HEK293 (cell line): ENCODE measurements around the gene IL11.
A peak's percentile ranks its signal among the peaks of the same experiment; 100 is the strongest.

ENCODE experiments used
- EGR2 ChIP-seq: fragments of 450-650 bp; formaldehyde crosslinking; IDR thresholded peaks from 2 replicates; pipeline ENCODE4 v1.5.1; 2016; ENCODE audit warnings: low read depth, missing biosample characterization, missing genetic modification characterization
- GLI4 ChIP-seq: fragments of 450-650 bp; formaldehyde crosslinking; IDR thresholded peaks from 2 replicates; pipeline ENCODE4 v1.5.1; 2016; ENCODE audit warnings: missing biosample characterization, missing genetic modification characterization
- GLIS1 ChIP-seq: fragments of 450-650 bp; formaldehyde crosslinking; IDR thresholded peaks from 2 replicates; pipeline ENCODE4 v1.5.1; 2016; ENCODE audit warnings: missing biosample characterization, missing genetic modification characterization
- KLF1 ChIP-seq: fragments of 450-650 bp; formaldehyde crosslinking; IDR thresholded peaks from 2 replicates; pipeline ENCODE4 v1.5.1; 2016; ENCODE audit warnings: missing biosample characterization, missing genetic modification characterization
- KLF8 ChIP-seq: fragments of 450-650 bp; formaldehyde crosslinking; IDR thresholded peaks from 2 replicates; pipeline ENCODE4 v1.5.1; 2016; ENCODE audit warnings: missing biosample characterization, missing genetic modification characterization
- SP2 ChIP-seq: fragments of 450-650 bp; formaldehyde crosslinking; IDR thresholded peaks from 2 replicates; pipeline ENCODE4 v1.5.1; 2016; ENCODE audit warnings: missing biosample characterization, missing genetic modification characterization
- SP3 ChIP-seq: fragments of 450-650 bp; formaldehyde crosslinking; IDR thresholded peaks from 2 replicates; pipeline ENCODE4 v1.5.1; 2016; ENCODE audit warnings: missing biosample characterization, missing genetic modification characterization
- ZBTB1 ChIP-seq: fragments of 450-650 bp; formaldehyde crosslinking; IDR thresholded peaks from 2 replicates; pipeline ENCODE4 v1.5.1; 2016; ENCODE audit warnings: missing biosample characterization, missing genetic modification characterization
- ZBTB7A ChIP-seq: fragments of 450-650 bp; formaldehyde crosslinking; IDR thresholded peaks from 2 replicates; pipeline ENCODE4 v1.5.1; 2016; ENCODE audit warnings: low read depth, missing biosample characterization, missing genetic modification characterization
- ZBTB8A ChIP-seq: fragments of 450-650 bp; formaldehyde crosslinking; IDR thresholded peaks from 2 replicates; pipeline ENCODE4 v1.5.1; 2016; ENCODE audit warnings: missing biosample characterization, missing genetic modification characterization
- ZFP41 ChIP-seq: fragments of 450-650 bp; formaldehyde crosslinking; IDR thresholded peaks from 2 replicates; pipeline ENCODE4 v1.5.1; 2016; ENCODE audit warnings: missing biosample characterization, missing genetic modification characterization, borderline replicate concordance
- ZFP69B ChIP-seq: fragments of 450-650 bp; formaldehyde crosslinking; IDR thresholded peaks from 2 replicates; pipeline ENCODE4 v1.5.1; 2016; ENCODE audit warnings: missing biosample characterization, missing genetic modification characterization
- ZIC2 ChIP-seq: fragments of 450-650 bp; formaldehyde crosslinking; IDR thresholded peaks from 2 replicates; pipeline ENCODE4 v1.5.1; 2016; ENCODE audit warnings: missing biosample characterization, missing genetic modification characterization
- ZNF174 ChIP-seq: fragments of 450-650 bp; formaldehyde crosslinking; IDR thresholded peaks from 2 replicates; pipeline ENCODE4 v1.5.0; 2017; ENCODE audit warnings: missing biosample characterization, mild to moderate bottlenecking, missing genetic modification characterization
- ZNF221 ChIP-seq: fragments of 450-650 bp; formaldehyde crosslinking; IDR thresholded peaks from 2 replicates; pipeline ENCODE4 v1.5.1; 2017; ENCODE audit warnings: missing biosample characterization, missing genetic modification characterization, borderline replicate concordance
- ZNF311 ChIP-seq: fragments of 450-650 bp; formaldehyde crosslinking; IDR thresholded peaks from 2 replicates; pipeline ENCODE4 v1.5.1; 2017; ENCODE audit warnings: missing biosample characterization, missing genetic modification characterization, borderline replicate concordance
- ZNF37A ChIP-seq: fragments of 450-650 bp; IDR thresholded peaks from 2 replicates; pipeline ENCODE4 v1.5.1; 2018; ENCODE audit warnings: missing biosample characterization, missing genetic modification characterization
- ZNF391 ChIP-seq: fragments of 450-650 bp; formaldehyde crosslinking; IDR thresholded peaks from 2 replicates; pipeline ENCODE4 v1.5.1; 2016; ENCODE audit warnings: low read depth, missing biosample characterization, missing genetic modification characterization, borderline replicate concordance
- ZNF416 ChIP-seq: fragments of 450-650 bp; formaldehyde crosslinking; IDR thresholded peaks from 2 replicates; pipeline ENCODE4 v1.5.1; 2016; ENCODE audit warnings: missing biosample characterization, missing genetic modification characterization
- ZNF433 ChIP-seq: fragments of 450-650 bp; formaldehyde crosslinking; IDR thresholded peaks from 2 replicates; pipeline ENCODE4 v1.5.1; 2016; ENCODE audit warnings: missing biosample characterization, missing genetic modification characterization, low read depth
- ZNF529 ChIP-seq: fragments of 450-650 bp; formaldehyde crosslinking; IDR thresholded peaks from 2 replicates; pipeline ENCODE4 v1.5.1; 2017; ENCODE audit warnings: missing genetic modification characterization, missing biosample characterization; ENCODE audit not compliant: insufficient replicate concordance
- ZNF544 ChIP-seq: fragments of 450-650 bp; formaldehyde crosslinking; IDR thresholded peaks from 2 replicates; pipeline ENCODE4 v1.5.0; 2017; ENCODE audit warnings: missing biosample characterization, missing genetic modification characterization
- ZNF548 ChIP-seq: fragments of 450-650 bp; formaldehyde crosslinking; IDR thresholded peaks from 2 replicates; pipeline ENCODE4 v1.5.1; 2016; ENCODE audit warnings: missing biosample characterization, missing genetic modification characterization
- ZNF549 ChIP-seq: fragments of 450-650 bp; IDR thresholded peaks from 2 replicates; pipeline ENCODE4 v1.5.1; 2018; ENCODE audit warnings: missing biosample characterization, missing genetic modification characterization, mild to moderate bottlenecking, inconsistent platforms, moderate library complexity
- ZNF621 ChIP-seq: fragments of 450-650 bp; formaldehyde crosslinking; IDR thresholded peaks from 2 replicates; pipeline ENCODE4 v1.5.1; 2017; ENCODE audit warnings: missing biosample characterization, missing genetic modification characterization
- ZNF626 ChIP-seq: fragments of 450-650 bp; sonication (Bioruptor Pico); formaldehyde crosslinking; IDR thresholded peaks from 2 replicates; pipeline ENCODE4 v1.5.1; 2018; ENCODE audit warnings: missing biosample characterization, missing genetic modification characterization, inconsistent platforms
- ZNF660 ChIP-seq: fragments of 450-650 bp; IDR thresholded peaks from 2 replicates; pipeline ENCODE4 v1.5.1; 2018; ENCODE audit warnings: missing biosample characterization, mild to moderate bottlenecking, missing genetic modification characterization
- ZNF664 ChIP-seq: fragments of 450-650 bp; formaldehyde crosslinking; IDR thresholded peaks from 2 replicates; pipeline ENCODE4 v1.5.1; 2016; ENCODE audit warnings: missing biosample characterization, missing genetic modification characterization
- ZNF747 ChIP-seq: fragments of 450-650 bp; formaldehyde crosslinking; IDR thresholded peaks from 2 replicates; pipeline ENCODE4 v1.5.1; 2016; ENCODE audit warnings: missing biosample characterization, missing genetic modification characterization
- ZNF776 ChIP-seq: fragments of 450-650 bp; formaldehyde crosslinking; IDR thresholded peaks from 2 replicates; pipeline ENCODE4 v1.5.0; 2017; ENCODE audit warnings: missing biosample characterization, missing genetic modification characterization, borderline replicate concordance
- ZNF837 ChIP-seq: fragments of 450-650 bp; formaldehyde crosslinking; IDR thresholded peaks from 2 replicates; pipeline ENCODE4 v1.5.1; 2016; ENCODE audit warnings: missing biosample characterization, missing genetic modification characterization
- TF ChIP-seq, protein P1 (sequence below): fragments of 450-650 bp; formaldehyde crosslinking; IDR thresholded peaks from 2 replicates; pipeline ENCODE4 v1.5.1; 2016; ENCODE audit warnings: missing biosample characterization, missing genetic modification characterization, borderline replicate concordance
- TF ChIP-seq, protein P2 (sequence below): fragments of 450-650 bp; formaldehyde crosslinking; IDR thresholded peaks from 2 replicates; pipeline ENCODE4 v1.5.1; 2017; ENCODE audit warnings: missing biosample characterization, mild to moderate bottlenecking, missing genetic modification characterization, moderate library complexity
- TF ChIP-seq, protein P3 (sequence below): fragments of 450-650 bp; formaldehyde crosslinking; IDR thresholded peaks from 2 replicates; pipeline ENCODE4 v1.5.1; 2017; ENCODE audit warnings: missing biosample characterization, missing genetic modification characterization
- TF ChIP-seq, protein P4 (sequence below): fragments of 450-650 bp; formaldehyde crosslinking; IDR thresholded peaks from 2 replicates; pipeline ENCODE4 v1.5.1; 2016; ENCODE audit warnings: missing biosample characterization, missing genetic modification characterization

Gene IL11

DNA sequence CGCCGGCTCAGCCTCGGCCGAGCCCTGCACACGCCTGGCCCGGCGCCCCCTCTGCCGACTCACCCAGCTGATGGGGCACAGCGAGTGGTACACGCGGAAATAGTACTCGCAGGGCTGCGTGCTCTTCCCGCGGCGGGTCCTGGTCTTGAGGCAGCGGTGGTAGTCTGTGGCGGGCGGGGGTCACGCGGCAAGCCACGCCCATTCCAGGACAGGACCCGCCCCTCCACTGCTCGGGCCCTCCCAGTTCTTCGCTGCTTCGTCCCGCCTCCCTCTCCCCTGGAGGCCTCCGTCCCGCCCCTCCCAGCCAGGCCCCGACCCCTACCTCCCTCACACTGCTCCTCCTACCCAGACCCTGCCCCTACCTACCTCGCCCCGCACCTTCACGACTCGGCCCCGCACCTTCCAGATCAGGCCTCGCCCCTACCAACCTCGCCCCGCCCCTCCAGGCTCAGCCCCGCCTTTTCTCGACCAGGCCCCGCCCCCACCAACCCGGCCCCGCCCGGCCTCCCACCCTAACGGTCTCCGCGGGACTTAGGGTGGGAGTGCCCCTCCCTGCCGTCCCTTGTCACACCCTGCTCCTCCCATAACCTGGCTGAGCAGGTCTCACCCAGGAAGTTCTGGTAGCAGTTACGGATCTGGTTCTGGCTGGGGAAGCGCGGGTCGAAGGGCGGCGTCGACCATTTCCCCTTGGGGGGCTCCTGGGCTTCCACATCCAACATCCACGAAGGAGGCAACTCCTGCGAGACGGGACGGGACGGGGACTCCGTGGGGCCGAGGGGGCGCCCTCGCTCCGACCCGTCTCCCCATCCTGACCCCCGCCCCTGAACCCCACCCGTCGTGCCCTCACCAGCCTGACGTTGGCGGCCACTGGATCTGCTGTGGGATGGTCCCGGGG is 16.2 kb downstream of the IL11 start (continued):
- TF ChIP-seq ZNF37A (tag by site-specific recombination) (no peak), ZNF416 (tag by site-specific recombination) (no peak), ZNF747 (tag by site-specific recombination) (no peak), ZNF776 (tag by site-specific recombination) (no peak), KLF8 (tag by site-specific recombination) (peak; percentile 88), ZNF549 (tag by site-specific recombination) (no peak), ZNF221 (tag by site-specific recombination) (no peak), KLF1 (tag by site-specific recombination) (peak; percentile 92), EGR2 (tag by site-specific recombination) (no peak; the same call in 1 of the 2 replicates), ZFP41 (no peak), ZNF529 (tag by site-specific recombination) (no peak), ZNF664 (no peak), ZNF311 (tag by site-specific recombination) (no peak), ZBTB7A (tag by site-specific recombination) (no peak), GLI4 (tag by site-specific recombination) (no peak), SP2 (tag by site-specific recombination) (peak; percentile 91), GLIS1 (tag by site-specific recombination) (peak; percentile 44), ZBTB8A (tag by site-specific recombination) (no peak), ZBTB1 (tag by site-specific recombination) (no peak), ZIC2 (tag by site-specific recombination) (no peak), ZNF660 (tag by site-specific recombination) (no peak), ZNF391 (tag by site-specific recombination) (no peak), ZFP69B (tag by site-specific recombination) (no peak), ZNF837 (tag by site-specific recombination) (no peak), ZNF626 (tag by site-specific recombination) (no peak), ZNF433 (tag by site-specific recombination) (no peak), ZNF544 (tag by site-specific recombination) (no peak), SP3 (tag by site-specific recombination) (peak; percentile 94), ZNF621 (tag by site-specific recombination) (no peak), ZNF548 (tag by site-specific recombination) (no peak), ZNF174 (tag by site-specific recombination) (no peak)
- TF ChIP-seq, protein P1, sequence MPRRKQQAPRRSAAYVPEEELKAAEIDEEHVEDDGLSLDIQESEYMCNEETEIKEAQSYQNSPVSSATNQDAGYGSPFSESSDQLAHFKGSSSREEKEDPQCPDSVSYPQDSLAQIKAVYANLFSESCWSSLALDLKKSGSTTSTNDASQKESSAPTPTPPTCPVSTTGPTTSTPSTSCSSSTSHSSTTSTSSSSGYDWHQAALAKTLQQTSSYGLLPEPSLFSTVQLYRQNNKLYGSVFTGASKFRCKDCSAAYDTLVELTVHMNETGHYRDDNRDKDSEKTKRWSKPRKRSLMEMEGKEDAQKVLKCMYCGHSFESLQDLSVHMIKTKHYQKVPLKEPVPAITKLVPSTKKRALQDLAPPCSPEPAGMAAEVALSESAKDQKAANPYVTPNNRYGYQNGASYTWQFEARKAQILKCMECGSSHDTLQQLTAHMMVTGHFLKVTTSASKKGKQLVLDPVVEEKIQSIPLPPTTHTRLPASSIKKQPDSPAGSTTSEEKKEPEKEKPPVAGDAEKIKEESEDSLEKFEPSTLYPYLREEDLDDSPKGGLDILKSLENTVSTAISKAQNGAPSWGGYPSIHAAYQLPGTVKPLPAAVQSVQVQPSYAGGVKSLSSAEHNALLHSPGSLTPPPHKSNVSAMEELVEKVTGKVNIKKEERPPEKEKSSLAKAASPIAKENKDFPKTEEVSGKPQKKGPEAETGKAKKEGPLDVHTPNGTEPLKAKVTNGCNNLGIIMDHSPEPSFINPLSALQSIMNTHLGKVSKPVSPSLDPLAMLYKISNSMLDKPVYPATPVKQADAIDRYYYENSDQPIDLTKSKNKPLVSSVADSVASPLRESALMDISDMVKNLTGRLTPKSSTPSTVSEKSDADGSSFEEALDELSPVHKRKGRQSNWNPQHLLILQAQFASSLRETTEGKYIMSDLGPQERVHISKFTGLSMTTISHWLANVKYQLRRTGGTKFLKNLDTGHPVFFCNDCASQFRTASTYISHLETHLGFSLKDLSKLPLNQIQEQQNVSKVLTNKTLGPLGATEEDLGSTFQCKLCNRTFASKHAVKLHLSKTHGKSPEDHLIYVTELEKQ (tag by site-specific recombination): no peak
- TF ChIP-seq, protein P2, sequence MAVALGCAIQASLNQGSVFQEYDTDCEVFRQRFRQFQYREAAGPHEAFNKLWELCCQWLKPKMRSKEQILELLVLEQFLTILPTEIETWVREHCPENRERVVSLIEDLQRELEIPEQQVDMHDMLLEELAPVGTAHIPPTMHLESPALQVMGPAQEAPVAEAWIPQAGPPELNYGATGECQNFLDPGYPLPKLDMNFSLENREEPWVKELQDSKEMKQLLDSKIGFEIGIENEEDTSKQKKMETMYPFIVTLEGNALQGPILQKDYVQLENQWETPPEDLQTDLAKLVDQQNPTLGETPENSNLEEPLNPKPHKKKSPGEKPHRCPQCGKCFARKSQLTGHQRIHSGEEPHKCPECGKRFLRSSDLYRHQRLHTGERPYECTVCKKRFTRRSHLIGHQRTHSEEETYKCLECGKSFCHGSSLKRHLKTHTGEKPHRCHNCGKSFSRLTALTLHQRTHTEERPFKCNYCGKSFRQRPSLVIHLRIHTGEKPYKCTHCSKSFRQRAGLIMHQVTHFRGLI (tag by site-specific recombination): peak; percentile 66; the same call in 1 of the 2 replicates
- TF ChIP-seq, protein P3, sequence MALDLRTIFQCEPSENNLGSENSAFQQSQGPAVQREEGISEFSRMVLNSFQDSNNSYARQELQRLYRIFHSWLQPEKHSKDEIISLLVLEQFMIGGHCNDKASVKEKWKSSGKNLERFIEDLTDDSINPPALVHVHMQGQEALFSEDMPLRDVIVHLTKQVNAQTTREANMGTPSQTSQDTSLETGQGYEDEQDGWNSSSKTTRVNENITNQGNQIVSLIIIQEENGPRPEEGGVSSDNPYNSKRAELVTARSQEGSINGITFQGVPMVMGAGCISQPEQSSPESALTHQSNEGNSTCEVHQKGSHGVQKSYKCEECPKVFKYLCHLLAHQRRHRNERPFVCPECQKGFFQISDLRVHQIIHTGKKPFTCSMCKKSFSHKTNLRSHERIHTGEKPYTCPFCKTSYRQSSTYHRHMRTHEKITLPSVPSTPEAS (tag by site-specific recombination): no peak
- TF ChIP-seq, protein P4, sequence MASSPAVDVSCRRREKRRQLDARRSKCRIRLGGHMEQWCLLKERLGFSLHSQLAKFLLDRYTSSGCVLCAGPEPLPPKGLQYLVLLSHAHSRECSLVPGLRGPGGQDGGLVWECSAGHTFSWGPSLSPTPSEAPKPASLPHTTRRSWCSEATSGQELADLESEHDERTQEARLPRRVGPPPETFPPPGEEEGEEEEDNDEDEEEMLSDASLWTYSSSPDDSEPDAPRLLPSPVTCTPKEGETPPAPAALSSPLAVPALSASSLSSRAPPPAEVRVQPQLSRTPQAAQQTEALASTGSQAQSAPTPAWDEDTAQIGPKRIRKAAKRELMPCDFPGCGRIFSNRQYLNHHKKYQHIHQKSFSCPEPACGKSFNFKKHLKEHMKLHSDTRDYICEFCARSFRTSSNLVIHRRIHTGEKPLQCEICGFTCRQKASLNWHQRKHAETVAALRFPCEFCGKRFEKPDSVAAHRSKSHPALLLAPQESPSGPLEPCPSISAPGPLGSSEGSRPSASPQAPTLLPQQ (tag by site-specific recombination): no peak
